H1 (cell line): ENCODE results near the gene ITGB1BP1. TPM values are rescaled to one million over a fixed set of nuclear protein-coding genes. Genes with fewer than 3 reads are reported as not detected.
A peak's percentile ranks its signal among the peaks of the same experiment; 100 is the strongest.

ENCODE experiments used
- CTCF ChIA-PET: fragments of 300-600 bp; sonication (Branson Sonifier 250); formaldehyde crosslinking; loops from one replicate; lab custom pipeline; 2021; ENCODE audit not compliant: partially characterized antibody; lab: Charles Lee
- POLR2A ChIA-PET: fragments of 300-600 bp; sonication (Branson Sonifier 250); formaldehyde crosslinking; loops from one replicate; lab custom pipeline; 2021; ENCODE audit warnings: inconsistent platforms; ENCODE audit not compliant: partially characterized antibody; lab: Charles Lee
- DNase-seq, 2 experiments: peaks; one replicate each; pipeline versions ENCODE4 v3.0.0 to v3.0.0-alpha.2; 2010 to 2022; ENCODE audit warnings: low spot score in 2 of 2, low read depth in 1 of 2, mixed read lengths in 1 of 2
- FAIRE-seq: peaks from 2 replicates; lab custom pipeline; 2011; peaks lifted over from hg19 to GRCh38; lab: Jason Lieb, UNC
- H2AFZ ChIP-seq: 2 replicates; pipeline ENCODE4 v1.8.1; 2012; ENCODE audit warnings: low read length, inconsistent platforms
- H2AK5ac ChIP-seq: 2 replicates; pipeline ENCODE4 v1.6.1; 2013; ENCODE audit warnings: low read depth, low read length
- H2BK120ac ChIP-seq: replicated peaks from 2 replicates; pipeline ENCODE3; 2013; ENCODE audit warnings: low read depth, low read length, inconsistent platforms
- H2BK12ac ChIP-seq: 2 replicates; pipeline ENCODE4 v1.6.1; 2013; ENCODE audit warnings: low read depth, low read length
- H2BK15ac ChIP-seq: 2 replicates; pipeline ENCODE4 v1.6.1; 2013; ENCODE audit warnings: low read length
- H2BK20ac ChIP-seq: 2 replicates; pipeline ENCODE4 v1.6.1; 2013; ENCODE audit warnings: low read length
- H2BK5ac ChIP-seq: 2 replicates; pipeline ENCODE4 v1.6.1; 2013; ENCODE audit warnings: low read depth, low read length
- H3K14ac ChIP-seq: 2 replicates; pipeline ENCODE4 v1.6.1; 2013; ENCODE audit warnings: inconsistent platforms; ENCODE audit not compliant: insufficient read length
- H3K18ac ChIP-seq: 2 replicates; pipeline ENCODE4 v1.6.1; 2013; ENCODE audit warnings: low read length; ENCODE audit errors: extremely low read depth
- H3K23ac ChIP-seq: 2 replicates; pipeline ENCODE4 v1.6.1; 2013; ENCODE audit warnings: inconsistent platforms; ENCODE audit not compliant: insufficient read length
- H3K23me2 ChIP-seq: 2 replicates; pipeline ENCODE4 v1.6.1; 2013; ENCODE audit warnings: low read depth, low read length
- H3K27ac ChIP-seq: 2 replicates; pipeline ENCODE4 v1.6.1; 2011; ENCODE audit warnings: low read depth, low read length, inconsistent platforms
- H3K27me3 ChIP-seq, 4 experiments: replicated peaks in 1 of 4; 1 replicate in 1 of 4; 2 replicates in 3 of 4; pipeline versions ENCODE4 v1.6.1 to v1.8.1; 2011 to 2013; ENCODE audit warnings: low read length in 3 of 4, mild to moderate bottlenecking in 3 of 4, inconsistent platforms in 2 of 4, mixed read lengths in 2 of 4, moderate library complexity in 1 of 4; ENCODE audit not compliant: control insufficient read depth in 3 of 4, insufficient read depth in 3 of 4; ENCODE audit errors: extremely low read depth in 1 of 4
- H3K36me3 ChIP-seq, 4 experiments: 2 replicates each; pipeline versions ENCODE4 v1.6.1 to v1.8.1; 2011 to 2013; ENCODE audit warnings: mild to moderate bottlenecking in 4 of 4, low read length in 3 of 4, moderate library complexity in 2 of 4, control low read depth in 1 of 4, inconsistent platforms in 1 of 4; ENCODE audit not compliant: insufficient read depth in 4 of 4, control insufficient read depth in 2 of 4
- H3K4ac ChIP-seq: replicated peaks from 2 replicates; pipeline ENCODE3; 2013; ENCODE audit warnings: low read length, low read depth, mixed read lengths, inconsistent platforms; ENCODE audit not compliant: insufficient read length
- H3K4me1 ChIP-seq, 4 experiments: replicated peaks in 1 of 4; 1 replicate in 1 of 4; 2 replicates in 3 of 4; pipeline versions ENCODE4 v1.6.1 to v1.8.1; 2011 to 2013; ENCODE audit warnings: low read length in 3 of 4, inconsistent platforms in 2 of 4, mixed read lengths in 1 of 4; ENCODE audit not compliant: insufficient read depth in 4 of 4, control insufficient read depth in 3 of 4
- H3K4me2 ChIP-seq, 2 experiments: 2 replicates each; pipeline versions ENCODE4 v1.6.1 to v1.8.1; 2011 to 2013; ENCODE audit warnings: low read depth in 2 of 2, low read length in 2 of 2, control low read depth in 1 of 2, inconsistent platforms in 1 of 2, mild to moderate bottlenecking in 1 of 2; ENCODE audit not compliant: insufficient read depth in 1 of 2
- H3K4me3 ChIP-seq, 4 experiments: fragments of 200-600, 300-600 bp in 1 of 4; sonication (generic), shearing (Covaris generic), sonication (Bioruptor Twin) in 1 of 4; 2 replicates each; pipeline versions ENCODE4 v1.5.1 to v1.8.1; 2011 to 2016; ENCODE audit warnings: low read length in 4 of 4, low read depth in 3 of 4, control low read depth in 2 of 4, inconsistent platforms in 2 of 4, mild to moderate bottlenecking in 2 of 4, mixed read lengths in 1 of 4, moderate library complexity in 1 of 4; ENCODE audit not compliant: insufficient read depth in 2 of 4; ENCODE audit errors: extremely low read depth in 1 of 4
- H3K56ac ChIP-seq: replicated peaks from 2 replicates; pipeline ENCODE3; 2013; ENCODE audit warnings: low read depth, mild to moderate bottlenecking, mixed read lengths, low read length, inconsistent platforms; ENCODE audit not compliant: insufficient read length
- H3K79me1 ChIP-seq: 2 replicates; pipeline ENCODE4 v1.6.1; 2013; ENCODE audit warnings: low read depth, low read length, control low read depth
- H3K79me2 ChIP-seq, 2 experiments: 2 replicates each; pipeline versions ENCODE4 v1.6.1 to v1.8.1; 2012 to 2013; ENCODE audit warnings: low read length in 2 of 2, mild to moderate bottlenecking in 2 of 2, inconsistent platforms in 1 of 2; ENCODE audit not compliant: insufficient read depth in 2 of 2, control insufficient read depth in 1 of 2
- H3K9ac ChIP-seq, 4 experiments: replicated peaks in 1 of 4; 1 replicate in 1 of 4; 2 replicates in 3 of 4; pipeline versions ENCODE4 v1.6.1 to v1.8.1; 2011 to 2013; ENCODE audit warnings: low read depth in 3 of 4, low read length in 3 of 4, control low read depth in 2 of 4, mild to moderate bottlenecking in 2 of 4, moderate library complexity in 2 of 4, inconsistent platforms in 1 of 4; ENCODE audit errors: extremely low read depth in 1 of 4
- H3K9me3 ChIP-seq, 2 experiments: 2 replicates each; pipeline versions ENCODE4 v1.6.1 to v1.8.1; 2012 to 2013; ENCODE audit warnings: mild to moderate bottlenecking in 2 of 2, moderate library complexity in 2 of 2, control low read depth in 1 of 2, inconsistent platforms in 1 of 2, low read depth in 1 of 2, low read length in 1 of 2, mixed read lengths in 1 of 2; ENCODE audit not compliant: insufficient read depth in 2 of 2
- H4K20me1 ChIP-seq, 2 experiments: replicated peaks in 1 of 2; 2 replicates each; pipeline versions ENCODE3 to v1.8.1; 2011 to 2013; ENCODE audit warnings: inconsistent platforms in 2 of 2, low read length in 2 of 2, mild to moderate bottlenecking in 1 of 2; ENCODE audit not compliant: insufficient read depth in 2 of 2, control insufficient read depth in 1 of 2
- H4K5ac ChIP-seq: 2 replicates; pipeline ENCODE4 v1.6.1; 2013; ENCODE audit warnings: low read length, low read depth, mixed read lengths, inconsistent platforms; ENCODE audit not compliant: insufficient read length
- H4K8ac ChIP-seq: 2 replicates; pipeline ENCODE4 v1.8.0; 2013; ENCODE audit warnings: mild to moderate bottlenecking, moderate library complexity, low read length, inconsistent platforms; ENCODE audit not compliant: insufficient read depth; ENCODE audit errors: extremely low read depth
- H4K91ac ChIP-seq: replicated peaks from 2 replicates; pipeline ENCODE3; 2013; ENCODE audit warnings: low read length, mixed read lengths, inconsistent platforms; ENCODE audit not compliant: insufficient read length
- CTBP2 ChIP-seq: IDR thresholded peaks from 2 replicates; pipeline ENCODE4 v1.7.0; 2011; ENCODE audit warnings: borderline replicate concordance, mild to moderate bottlenecking, moderate library complexity, mixed read lengths, low read length; ENCODE audit not compliant: insufficient read depth, insufficient read length
- EP300 ChIP-seq, 2 experiments: IDR thresholded peaks; 1 replicate in 1 of 2; 2 replicates in 1 of 2; pipeline ENCODE4 v1.6.1; 2011 to 2012; ENCODE audit warnings: low read depth in 2 of 2, low read length in 2 of 2, mild to moderate bottlenecking in 2 of 2, borderline replicate concordance in 1 of 2, inconsistent platforms in 1 of 2, moderate library complexity in 1 of 2
- MAFK ChIP-seq: IDR thresholded peaks from 2 replicates; pipeline ENCODE4 v1.6.1; 2012; ENCODE audit warnings: low read depth, mild to moderate bottlenecking, improper control_type of control experiment, low read length
- POU5F1 ChIP-seq: IDR thresholded peaks from 2 replicates; pipeline ENCODE4 v1.6.1; 2011; ENCODE audit warnings: low read depth, mild to moderate bottlenecking, low read length, moderate library complexity
- RFX5 ChIP-seq: IDR thresholded peaks from 2 replicates; pipeline ENCODE4 v1.6.1; 2011; ENCODE audit warnings: low read depth, low read length, improper control_type of control experiment, borderline replicate concordance
- TCF12 ChIP-seq: IDR thresholded peaks from 2 replicates; pipeline ENCODE4 v1.6.1; 2011; ENCODE audit warnings: low read depth, mild to moderate bottlenecking, low read length
- YY1 ChIP-seq: IDR thresholded peaks from 2 replicates; pipeline ENCODE4 v1.6.1; 2011; ENCODE audit warnings: low read depth, mild to moderate bottlenecking, low read length
- WGBS, 2 experiments: shearing (Covaris generic) in 1 of 2; methylation state at CpG; one replicate each; pipeline versions ENCODE4 v1.1.6 to v1.1.7; 2013 to 2015; ENCODE audit warnings: low lambda C conversion rate in 2 of 2, mixed read lengths in 2 of 2, inconsistent platforms in 1 of 2, low coverage in 1 of 2, missing lambda C conversion rate in 1 of 2; ENCODE audit not compliant: insufficient replicate concordance in 2 of 2, insufficient coverage in 1 of 2, insufficient read length in 1 of 2; ENCODE audit errors: extremely low coverage in 1 of 2, missing lambda C conversion rate in 1 of 2; 5-methylcytosine and 5-hydroxymethylcytosine counted together
- polyA plus RNA-seq, 7 experiments: library from polyadenylated mRNA; depleted of rRNA in 3 of 7; stranded (reverse) in 5 of 7; unstranded in 2 of 7; fragments of >200 nt in 5 of 7; fragments of 200-250 nt in 2 of 7; gene quantifications; 1 replicate in 5 of 7; 2 replicates in 1 of 7; 4 replicates in 1 of 7; pipeline versions ENCODE4 v1.2.1 to v1.2.3, GENCODE V29; 2011 to 2013; ENCODE audit warnings: missing spikeins in 2 of 7, mixed read lengths in 2 of 7
- total RNA-seq: library from RNA; stranded (reverse); fragmentation: NEBNext Ultra II Directional; extraction: Animal tissue kit (Norgen Biotek cat#: 25700); gene quantifications from 2 replicates; pipeline ENCODE4 v1.2.1, GENCODE V29; 2021

ITGB1BP1 gene
- total and polyA plus RNA-seq, 2 of the 8 experiments (the other 6 are each of a cell fraction or from before 2014, with no cell fraction given) = 16.1 to 45.4 TPM

- Histone ChIP-seq H4K91ac (no peak overlapping the region), H3K23ac (no peak overlapping the region), H3K27me3 (no peaks in the 10 kb centered on the region), H3K14ac (no peak overlapping the region), H4K8ac (no peak overlapping the region), H3K36me3 (peaks cover 0 to 6% (median 2%) of the 10 kb centered on the region in 4 experiments; a peak in 1 of 8 replicates), H3K79me1 (no peaks in the 10 kb centered on the region), H3K9ac (no peak overlapping the region), H3K4me3 (no peak overlapping the region), H3K18ac (no peak overlapping the region), H3K4me2 (no peak overlapping the region), H2BK15ac (no peak overlapping the region), H3K23me2 (no peaks in the 10 kb centered on the region), H2AFZ (no peak overlapping the region), H2BK5ac (peak overlapping the region; percentile 81), H3K4me1 (peaks cover 0 to 9% (median 4%) of the 10 kb centered on the region in 4 experiments; a peak in 4 of 7 replicates)
- FAIRE-seq = no peak
- 76% methylated on average over 9 of the region's 9 CpGs; no CpG with 5 or more reads in 1 of the 2 experiments for WGBS, 2 experiments
- CTCF ChIA-PET = interaction anchor here (0.9 to 12.1 kb wide), 3 partner anchors 8 to 236 kb away, joined by 3 to 106 read pairs (median 3); no protein-coding TSS in a partner anchor
- no peak for TF ChIP-seq CTBP2
- no peak for TF ChIP-seq RFX5
- TF ChIP-seq MAFK = no peak
- no peak for TF ChIP-seq EP300 (IDR thresholded peaks at IDR 0.05; ENCODE audit: borderline replicate concordance in 1 of 2, low read depth in 2 of 2, low read length in 2 of 2)
- no peak for TF ChIP-seq POU5F1
- TF ChIP-seq YY1 = no peak
- no peak for TF ChIP-seq TCF12
- TF ChIP-seq, all 59 proteins: peak for 0
- H4K20me1 ChIP-seq = no peaks in the 10 kb centered on the region
- no peak overlapping the region for H3K27ac ChIP-seq
- DNase-seq = no peak
- no peak overlapping the region for H2BK12ac ChIP-seq
- H3K9me3 ChIP-seq = no peaks in the 10 kb centered on the region
- H3K56ac ChIP-seq = no peak overlapping the region
- POLR2A ChIA-PET = no interaction called here
- H3K79me2 ChIP-seq = no peaks in the 10 kb centered on the region
- no peak overlapping the region for H2BK120ac ChIP-seq
- no peak overlapping the region for H2BK20ac ChIP-seq
- no peak overlapping the region for H4K5ac ChIP-seq
- no peak overlapping the region for H3K4ac ChIP-seq
- H2AK5ac ChIP-seq = no peak overlapping the region
These were observed 45.7 kb downstream of the ITGB1BP1 start for GRCh38 chr2:9377461-9378097.
